GM12875 (cell line): ENCODE data around the gene ZCCHC4.

Experiments used
- H3K4me3 ChIP-seq: one replicate; pipeline ENCODE4 v1.5.1; 2011; ENCODE audit warnings: low read depth, low read length, control low read depth
- CTCF ChIP-seq: IDR thresholded peaks from 2 replicates; pipeline ENCODE4 v1.5.1; 2011; ENCODE audit warnings: low read depth, mild to moderate bottlenecking, control low read depth, inconsistent platforms, low read length, moderate library complexity, borderline replicate concordance; ENCODE audit not compliant: insufficient read depth

ZCCHC4 gene

GRCh38 chr4:25410820-25411529 lies 98.4 kb downstream of the ZCCHC4 start:
- H3K4me3 ChIP-seq = no peak overlapping the region
- no peak for TF ChIP-seq CTCF

GRCh38 chr4:25413261-25413660 lies 100.7 kb downstream of the ZCCHC4 start:
- H3K4me3 ChIP-seq = no peak overlapping the region
- no peak for TF ChIP-seq CTCF

GRCh38 chr4:25417014-25417413 lies 104.4 kb downstream of the ZCCHC4 start:
- TF ChIP-seq CTCF = no peak
- no peak overlapping the region for H3K4me3 ChIP-seq
